Loucy (cell line): ENCODE data around the gene ADAMTSL2.

Experiments used
- H2AFZ ChIP-seq: fragments of 200-600 bp; sonication (generic); 2 replicates; pipeline ENCODE4 v1.6.0; 2016; ENCODE audit warnings: antibody characterized with exemption, mild to moderate bottlenecking, low read length, moderate library complexity
- H3F3A ChIP-seq: fragments of 200-600 bp; 2 replicates; pipeline ENCODE4 v1.6.0; 2016; ENCODE audit warnings: antibody characterized with exemption, low read depth, mild to moderate bottlenecking
- H3K27me3 ChIP-seq: fragments of 200-600 bp; sonication (generic); 2 replicates; pipeline ENCODE4 v1.6.1; 2014; ENCODE audit warnings: low read length, mild to moderate bottlenecking; ENCODE audit not compliant: insufficient read depth, poor library complexity, severe bottlenecking
- H3K36me3 ChIP-seq: fragments of 200-600 bp; sonication (generic); 2 replicates; pipeline ENCODE4 v1.6.1; 2016; ENCODE audit warnings: low read length; ENCODE audit not compliant: insufficient read depth
- H3K4me1 ChIP-seq: fragments of 200-600 bp; sonication (generic); 2 replicates; pipeline ENCODE4 v1.5.1; 2014; ENCODE audit warnings: low read length, mild to moderate bottlenecking; ENCODE audit not compliant: insufficient read depth, poor library complexity, severe bottlenecking
- H3K4me2 ChIP-seq: fragments of 200-600 bp; sonication (generic); 2 replicates; pipeline ENCODE4 v1.6.0; 2014; ENCODE audit warnings: antibody characterized with exemption, low read length, low read depth, mild to moderate bottlenecking; ENCODE audit not compliant: poor library complexity, severe bottlenecking
- H3K4me3 ChIP-seq: fragments of 200-600 bp; sonication (generic); 2 replicates; pipeline ENCODE4 v1.5.1; 2014; ENCODE audit warnings: low read length, mild to moderate bottlenecking, mixed read lengths; ENCODE audit not compliant: poor library complexity, severe bottlenecking
- H3K79me2 ChIP-seq: fragments of 200-600 bp; sonication (generic); 2 replicates; pipeline ENCODE4 v1.6.1; 2014; ENCODE audit warnings: low read length; ENCODE audit not compliant: insufficient read depth
- H3K9ac ChIP-seq: fragments of 200-600 bp; sonication (generic); 2 replicates; pipeline ENCODE4 v1.6.0; 2014; ENCODE audit warnings: mild to moderate bottlenecking, low read depth, low read length, moderate library complexity; ENCODE audit not compliant: poor library complexity, severe bottlenecking
- H3K9me2 ChIP-seq: fragments of 200-600 bp; sonication (generic); replicated peaks from 2 replicates; pipeline ENCODE4 v1.6.1; 2016; ENCODE audit warnings: low read depth, low read length, mixed read lengths
- H3K9me3 ChIP-seq: fragments of 200-600 bp; sonication (generic); 2 replicates; pipeline ENCODE4 v1.6.1; 2014; ENCODE audit warnings: mild to moderate bottlenecking, antibody characterized with exemption, low read length, low read depth; ENCODE audit not compliant: insufficient read depth
- H4K20me1 ChIP-seq: fragments of 200-600 bp; sonication (generic); 2 replicates; pipeline ENCODE4 v1.6.0; 2014; ENCODE audit warnings: antibody characterized with exemption, low read length, mild to moderate bottlenecking; ENCODE audit not compliant: insufficient read depth, poor library complexity, severe bottlenecking
- CTCF ChIP-seq: fragments of 200-600 bp; sonication (generic); conservative IDR thresholded peaks from 2 replicates; pipeline ENCODE4 v1.5.1; 2014; ENCODE audit warnings: mild to moderate bottlenecking, antibody characterized with exemption, low read length
- EZH2phosphoT487 ChIP-seq: fragments of 200-600 bp; IDR thresholded peaks from 2 replicates; pipeline ENCODE4 v1.6.1; 2018; ENCODE audit warnings: antibody characterized with exemption, mild to moderate bottlenecking, moderate library complexity, borderline replicate concordance

Gene ADAMTSL2

GRCh38 chr9:133513214-133514100 lies 21.0 kb upstream of the ADAMTSL2 start:
- H3K9me2 ChIP-seq: no peaks in the 10 kb centered on the region
- no peak overlapping the region for H2AFZ ChIP-seq
- no peak overlapping the region for H3K9ac ChIP-seq
- no peaks in the 10 kb centered on the region for H3K36me3 ChIP-seq
- H4K20me1 ChIP-seq: no peaks in the 10 kb centered on the region
- no peaks in the 10 kb centered on the region for H3K9me3 ChIP-seq
- H3K4me3 ChIP-seq: no peak overlapping the region
- H3K27me3 ChIP-seq: no peaks in the 10 kb centered on the region
- H3K79me2 ChIP-seq: no peaks in the 10 kb centered on the region
- peaks cover 28% of the 10 kb centered on the region for H3K4me1 ChIP-seq
- H3K4me2 ChIP-seq: no peak overlapping the region
- TF ChIP-seq CTCF (no peak), EZH2phosphoT487 (no peak)
- 0 out of 2 replicates have a peak, but pooled peaks cover 5% of the 10 kb centered on the region for H3F3A ChIP-seq

- H3K79me2 ChIP-seq: no peaks in the 10 kb centered on the region
- TF ChIP-seq EZH2phosphoT487: no peak
- TF ChIP-seq CTCF: no peak
These were observed 19.9 kb upstream of the ADAMTSL2 start for GRCh38 chr9:133514460-133515239.

GRCh38 chr9:133515240-133515610 lies 19.3 kb upstream of the ADAMTSL2 start:
- Histone ChIP-seq H3K9me3 (no peaks in the 10 kb centered on the region), H3K36me3 (no peaks in the 10 kb centered on the region), H3K27me3 (no peaks in the 10 kb centered on the region), H3K9me2 (no peaks in the 10 kb centered on the region), H3K4me1 (peaks cover 12% of the 10 kb centered on the region), H2AFZ (no peak overlapping the region), H4K20me1 (no peaks in the 10 kb centered on the region), H3K79me2 (no peaks in the 10 kb centered on the region), H3F3A (no peaks in the 10 kb centered on the region), H3K9ac (peak overlapping the region; percentile 27), H3K4me2 (no peak overlapping the region), H3K4me3 (no peak overlapping the region)
- TF ChIP-seq CTCF: no peak
- no peak for TF ChIP-seq EZH2phosphoT487

More at GRCh38 chr9:133514460-133515239, 19.9 kb upstream of the ADAMTSL2 start:
- Histone ChIP-seq H3K9me2 (no peaks in the 10 kb centered on the region), H3K9me3 (no peaks in the 10 kb centered on the region), H3K4me3 (no peak overlapping the region), H4K20me1 (no peaks in the 10 kb centered on the region), H2AFZ (no peak overlapping the region), H3K4me1 (peaks cover 18% of the 10 kb centered on the region), H3K36me3 (no peaks in the 10 kb centered on the region), H3K27me3 (no peaks in the 10 kb centered on the region), H3F3A (no peaks in the 10 kb centered on the region), H3K4me2 (no peak overlapping the region), H3K9ac (peak overlapping the region; percentile 27)
